GM21576 (cell line): ENCODE measurements around the gene DCAF11.

ENCODE experiments used
- ATAC-seq: cut with Tn5 transposase; IDR thresholded peaks from one replicate; pipeline ENCODE4 v1.9.1; 2021; ENCODE audit warnings: mild to moderate bottlenecking, moderate library complexity; ENCODE audit not compliant: unreplicated experiment

DCAF11 gene

GRCh38 chr14:24116128-24116814 is 1.7 kb downstream of the DCAF11 start:
- ATAC-seq = no peak

DNA sequence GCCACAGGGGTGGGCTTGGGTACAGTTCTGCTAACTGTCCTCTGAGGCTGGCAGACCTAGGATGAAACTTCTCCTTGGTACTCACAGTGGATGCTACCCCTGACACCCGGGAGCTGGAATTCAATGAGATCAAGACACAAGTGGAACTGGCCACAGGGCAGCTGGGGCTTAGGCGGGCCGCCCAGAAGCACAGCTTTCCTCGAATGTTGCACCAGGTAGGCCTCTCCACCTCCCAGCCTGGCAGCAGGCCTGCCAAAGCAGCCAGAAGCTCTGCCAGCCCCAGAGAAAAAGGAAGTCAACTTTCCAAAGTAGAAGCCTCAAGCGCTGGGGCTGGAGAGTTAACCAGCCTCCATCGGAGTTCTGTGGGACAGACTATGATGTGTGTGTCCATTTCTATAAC is 2.6 kb downstream of the DCAF11 start:
- ATAC-seq = no peak

DNA sequence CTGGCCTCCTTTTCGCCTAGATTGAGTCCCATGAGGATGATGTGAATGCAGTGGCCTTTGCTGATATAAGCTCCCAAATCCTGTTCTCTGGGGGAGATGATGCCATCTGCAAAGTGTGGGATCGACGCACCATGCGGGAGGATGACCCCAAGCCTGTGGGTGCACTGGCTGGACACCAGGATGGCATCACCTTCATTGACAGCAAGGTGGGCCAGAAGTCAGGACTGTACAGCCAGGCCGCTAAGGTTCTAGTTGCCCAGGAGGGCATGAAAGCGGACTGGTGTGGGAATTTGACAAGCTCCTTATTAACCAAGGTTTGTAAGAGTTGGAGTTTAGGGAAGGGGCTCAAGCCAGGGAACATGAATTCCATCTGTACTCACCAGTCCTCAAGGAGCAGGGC is 5.1 kb downstream of the DCAF11 start:
- no peak for ATAC-seq

GRCh38 chr14:24121210-24121609 is 6.6 kb downstream of the DCAF11 start:
- no peak for ATAC-seq

DNA sequence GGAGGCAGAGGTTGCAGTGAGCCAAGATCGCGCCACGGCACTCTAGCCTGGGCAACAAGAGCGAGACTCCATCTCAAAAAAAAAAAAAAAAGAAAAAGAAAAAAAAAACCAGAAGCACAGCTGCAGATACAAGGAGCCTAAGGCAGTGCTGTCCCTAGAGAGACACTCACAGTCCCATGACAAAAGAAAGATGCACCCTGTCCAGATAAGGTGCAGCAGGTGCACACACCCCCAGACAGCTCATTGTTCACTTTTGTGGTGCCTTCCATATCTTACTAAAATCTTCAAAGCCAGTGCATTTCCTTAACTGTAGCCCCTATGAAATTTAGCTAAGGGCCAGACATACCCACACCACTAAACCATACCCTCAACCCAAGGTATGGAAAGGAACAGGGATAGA is 7.8 kb downstream of the DCAF11 start:
- ATAC-seq = no peak

DNA sequence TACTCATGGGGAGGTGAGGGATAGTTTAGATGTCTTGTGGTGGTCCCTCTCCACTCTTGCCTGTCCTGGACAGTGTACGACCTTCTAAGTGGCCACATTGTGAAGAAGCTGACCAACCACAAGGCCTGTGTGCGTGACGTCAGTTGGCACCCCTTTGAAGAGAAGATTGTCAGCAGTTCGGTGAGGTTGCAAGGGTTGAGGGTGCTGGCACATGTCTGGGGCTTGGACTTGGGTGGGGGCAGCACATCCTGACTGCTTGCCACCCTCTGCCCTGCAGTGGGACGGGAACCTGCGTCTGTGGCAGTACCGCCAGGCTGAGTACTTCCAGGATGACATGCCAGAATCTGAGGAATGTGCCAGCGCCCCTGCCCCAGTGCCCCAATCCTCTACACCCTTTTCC is 8.3 kb downstream of the DCAF11 start:
- no peak for ATAC-seq

DNA sequence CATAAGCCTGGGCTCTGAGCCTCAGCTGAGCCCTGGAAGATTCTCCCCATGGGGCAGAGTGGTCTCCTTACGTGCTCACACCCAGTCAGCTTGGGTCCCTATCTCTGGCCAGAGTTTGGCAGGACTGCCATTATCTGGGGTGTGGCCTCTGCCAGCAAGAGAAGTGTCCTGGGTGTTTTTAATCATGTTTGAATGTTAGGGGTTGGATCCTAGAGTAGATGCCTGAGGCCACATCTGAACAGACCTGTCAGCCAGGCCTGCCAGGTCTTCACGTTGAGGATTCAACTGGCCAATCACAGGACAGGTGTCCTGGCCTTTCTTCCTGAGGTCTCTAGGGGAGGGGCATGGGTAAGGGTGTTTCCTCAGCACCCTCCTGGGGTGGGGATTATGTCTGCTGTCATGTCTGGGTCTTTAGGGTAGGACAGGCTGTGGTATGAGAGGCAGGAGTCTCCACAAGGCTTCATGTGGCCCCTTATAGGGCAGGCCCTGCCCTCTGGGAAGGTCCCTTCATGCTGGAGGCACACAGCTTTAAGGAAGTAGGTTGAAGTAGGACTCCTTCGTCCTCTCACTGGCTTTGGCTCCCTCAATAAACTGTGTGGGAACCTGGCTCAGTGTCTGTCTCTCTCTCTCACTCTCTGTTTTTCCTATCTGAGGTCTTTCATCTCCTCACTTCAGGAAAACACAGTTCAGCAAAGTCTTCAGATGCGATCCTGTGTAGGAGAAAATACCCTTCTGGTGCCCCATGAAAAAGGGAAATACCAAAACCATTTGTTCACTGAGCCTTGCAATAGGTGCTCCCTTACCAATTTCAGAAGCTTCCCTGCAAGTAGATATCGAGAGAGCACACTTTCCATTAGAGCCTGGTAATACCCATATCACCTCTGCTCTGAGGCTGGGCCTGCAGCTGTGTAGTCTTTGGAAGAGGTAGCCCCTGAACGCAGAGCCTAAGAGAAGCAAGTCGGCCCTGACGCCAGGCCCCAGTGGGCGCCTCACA is 9.1 kb downstream of the DCAF11 start:
- ATAC-seq = peak; percentile 53

DNA sequence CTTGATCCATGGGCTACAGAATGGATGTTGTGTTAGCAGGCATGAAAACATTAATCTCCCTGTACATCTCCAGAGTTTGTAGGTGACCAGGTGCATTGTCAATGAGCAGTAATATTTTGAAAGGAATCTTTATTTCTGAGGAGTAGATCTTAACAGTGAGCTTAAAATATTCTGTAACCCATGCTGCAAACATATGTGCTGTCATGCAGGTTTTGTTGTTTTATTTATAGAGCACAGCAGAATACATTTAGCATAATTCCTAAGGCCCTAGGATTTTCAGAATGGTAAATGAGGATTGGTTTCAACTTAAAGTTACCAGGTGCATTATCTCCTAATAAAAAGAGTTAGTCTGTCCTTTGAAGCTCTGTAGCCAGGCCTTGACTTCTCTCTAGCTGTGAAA is 12.4 kb downstream of the DCAF11 start:
- ATAC-seq = no peak

DNA sequence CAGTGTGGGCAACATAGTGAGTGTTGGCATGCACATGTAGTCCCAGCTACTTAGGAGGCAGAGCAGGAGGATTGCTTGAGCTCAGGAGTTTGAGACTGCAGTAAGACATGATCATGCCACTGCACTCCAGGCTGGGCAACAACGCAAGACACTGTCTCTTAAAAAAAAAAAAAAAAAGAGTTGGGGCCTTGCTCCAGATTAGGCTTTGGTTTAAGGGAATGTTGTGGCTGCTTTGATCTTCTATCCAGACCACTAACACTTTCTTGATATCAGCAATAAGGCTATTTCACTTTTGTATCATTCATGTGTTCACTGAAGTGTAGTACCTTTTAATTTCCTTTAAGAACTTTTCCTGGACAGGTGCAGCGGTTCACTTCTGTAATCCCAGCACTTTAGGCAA is 13.1 kb downstream of the DCAF11 start:
- no peak for ATAC-seq

GRCh38 chr14:24129410-24129998 is 14.9 kb downstream of the DCAF11 start:
- no peak for ATAC-seq

DNA sequence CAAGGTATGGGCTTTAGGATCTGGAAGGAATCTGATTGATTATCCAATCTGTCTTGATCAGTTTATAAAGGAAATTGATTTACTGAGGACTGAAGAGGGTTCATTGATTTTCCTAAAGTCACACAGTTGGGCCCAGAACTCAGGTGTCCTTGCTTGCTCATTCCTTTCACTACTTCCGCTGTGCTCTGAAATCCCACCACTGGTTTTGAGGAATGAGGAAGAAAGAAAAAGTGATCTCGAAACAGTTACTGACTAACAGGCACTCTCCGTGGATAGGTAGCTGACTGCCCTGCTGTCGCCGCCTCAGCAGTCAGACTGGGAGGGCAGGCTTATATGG is 15.8 kb downstream of the DCAF11 start, which contains the start of gene FITM1:
Gene FITM1 (plus strand): TSS at position 280 of the 337 bp plus-strand sequence. CDS start 905 bp downstream, outside the sequence.
- no peak for ATAC-seq

GRCh38 chr14:24130717-24131548 is 16.4 kb downstream of the DCAF11 start:
- ATAC-seq = no peak

DNA sequence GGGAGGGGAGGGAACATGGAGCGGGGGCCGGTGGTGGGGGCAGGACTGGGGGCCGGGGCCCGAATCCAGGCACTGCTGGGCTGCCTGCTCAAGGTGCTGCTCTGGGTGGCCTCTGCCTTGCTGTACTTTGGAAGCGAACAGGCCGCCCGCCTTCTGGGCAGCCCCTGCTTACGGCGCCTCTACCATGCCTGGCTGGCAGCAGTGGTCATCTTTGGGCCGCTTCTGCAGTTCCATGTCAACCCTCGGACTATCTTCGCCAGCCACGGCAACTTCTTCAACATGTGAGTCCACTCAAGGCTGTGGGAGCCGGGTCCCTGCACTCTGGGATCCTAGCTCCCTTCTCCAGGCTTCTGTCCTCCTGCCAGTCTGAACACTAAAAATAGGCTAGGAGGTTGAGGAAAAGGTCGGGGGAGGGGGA is 17.0 kb downstream of the DCAF11 start:
- ATAC-seq = no peak

DNA sequence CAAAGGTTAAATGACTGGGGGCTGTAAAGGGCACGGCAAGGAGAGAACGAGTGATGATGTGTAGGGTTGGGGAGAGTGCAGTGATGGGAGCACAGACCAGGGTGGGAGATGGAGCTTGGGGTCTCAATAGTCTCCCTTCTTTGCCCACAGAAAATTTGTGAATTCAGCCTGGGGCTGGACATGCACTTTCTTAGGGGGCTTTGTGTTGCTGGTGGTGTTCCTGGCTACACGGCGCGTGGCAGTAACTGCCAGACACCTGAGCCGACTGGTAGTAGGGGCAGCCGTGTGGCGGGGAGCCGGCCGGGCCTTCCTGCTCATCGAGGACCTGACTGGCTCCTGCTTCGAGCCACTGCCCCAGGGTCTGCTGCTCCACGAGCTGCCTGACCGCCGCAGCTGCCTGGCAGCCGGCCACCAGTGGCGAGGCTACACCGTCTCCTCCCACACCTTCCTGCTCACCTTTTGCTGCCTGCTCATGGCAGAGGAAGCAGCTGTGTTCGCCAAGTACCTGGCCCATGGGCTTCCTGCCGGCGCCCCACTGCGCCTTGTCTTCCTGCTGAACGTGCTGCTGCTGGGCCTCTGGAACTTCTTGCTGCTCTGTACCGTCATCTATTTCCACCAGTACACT is 17.6 kb downstream of the DCAF11 start:
- ATAC-seq = no peak

- no peak for ATAC-seq
Measured at GRCh38 chr14:24132976-24133375, 18.4 kb downstream of the DCAF11 start.

DNA sequence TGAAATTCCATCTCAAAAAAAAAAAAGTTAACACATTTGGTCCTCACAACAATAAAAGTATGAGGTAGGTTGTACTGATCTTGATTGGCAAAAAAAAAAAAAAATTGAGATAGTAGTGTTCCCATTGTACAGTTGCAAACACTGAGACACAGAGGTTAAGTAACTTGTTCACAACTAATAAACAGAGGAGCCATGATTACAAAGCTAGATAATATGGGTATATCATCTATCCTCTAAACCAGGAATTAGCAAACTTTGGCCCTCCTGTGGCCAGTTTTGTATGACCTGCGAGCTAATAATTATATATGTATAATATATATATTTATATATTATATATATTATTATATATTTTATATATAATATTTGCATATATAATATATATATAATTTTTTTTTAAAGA is 19.2 kb downstream of the DCAF11 start:
- no peak for ATAC-seq

DNA sequence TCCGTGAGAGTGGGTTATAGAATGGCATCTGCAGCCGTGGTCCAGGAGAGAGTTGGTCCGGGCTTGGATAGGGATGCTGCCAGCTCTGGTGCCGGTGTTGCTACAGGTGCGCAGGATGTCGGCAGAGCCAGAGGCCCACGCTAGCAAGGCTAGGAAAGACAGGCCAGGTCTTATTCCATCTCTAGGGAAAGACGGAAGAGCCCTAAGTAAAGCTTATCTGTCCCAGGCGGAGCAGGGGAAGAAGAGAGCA is 20.9 kb downstream of the DCAF11 start:
- ATAC-seq = no peak

- ATAC-seq = peak; percentile 83
Measured at GRCh38 chr14:24135834-24136683, 21.5 kb downstream of the DCAF11 start, which contains the start of gene PSME1. TSS of gene PSME1 (plus strand) at chr14:24136194. CDS start at chr14:24136263, 69 bp downstream.

DNA sequence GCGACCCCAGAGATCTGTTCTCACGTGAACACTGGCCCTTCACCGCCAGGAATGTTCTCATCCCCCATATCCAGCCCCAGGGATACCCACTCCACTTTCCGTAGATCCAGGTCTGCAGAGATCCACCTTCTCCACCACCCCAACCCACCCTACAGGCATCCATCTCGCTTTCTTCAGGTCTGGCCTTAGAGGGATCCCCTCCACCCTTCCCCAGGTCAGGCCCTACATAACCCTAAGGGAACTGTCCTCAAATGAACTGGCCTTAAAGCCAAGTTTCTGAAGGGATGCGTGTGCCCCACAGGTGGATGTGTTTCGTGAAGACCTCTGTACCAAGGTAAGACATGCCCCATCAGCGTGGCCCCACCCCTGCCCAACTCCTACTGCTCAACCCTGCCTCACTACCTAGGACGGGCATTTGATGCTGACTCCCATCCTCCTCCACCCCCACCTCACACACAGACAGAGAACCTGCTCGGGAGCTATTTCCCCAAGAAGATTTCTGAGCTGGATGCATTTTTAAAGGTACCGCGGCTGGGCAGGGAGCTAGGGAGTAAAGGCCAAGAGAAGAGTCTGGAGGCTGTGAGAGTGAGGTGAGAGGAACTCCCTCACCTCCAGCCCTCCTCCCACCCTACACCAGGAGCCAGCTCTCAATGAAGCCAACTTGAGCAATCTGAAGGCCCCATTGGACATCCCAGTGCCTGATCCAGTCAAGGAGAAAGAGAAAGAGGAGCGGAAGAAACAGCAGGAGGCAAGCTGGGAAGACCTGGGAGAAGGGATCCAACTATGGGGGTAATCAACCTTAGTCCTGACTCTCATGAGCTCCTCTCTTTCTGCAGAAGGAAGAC is 22.3 kb downstream of the DCAF11 start:
- ATAC-seq = no peak
